GM19467 (cell line): Measurements from ENCODE around the gene ATG5.
"Not testable (repeated sequence)": the region's sequence is repeated elsewhere in the genome, so short reads cannot be mapped to it uniquely, and the experiment has no call there.

Experiments
- ATAC-seq: cut with Tn5 transposase; IDR thresholded peaks from one replicate; pipeline ENCODE4 v1.9.1; 2021; ENCODE audit warnings: mild to moderate bottlenecking, moderate library complexity; ENCODE audit not compliant: unreplicated experiment

The ATG5 gene

DNA sequence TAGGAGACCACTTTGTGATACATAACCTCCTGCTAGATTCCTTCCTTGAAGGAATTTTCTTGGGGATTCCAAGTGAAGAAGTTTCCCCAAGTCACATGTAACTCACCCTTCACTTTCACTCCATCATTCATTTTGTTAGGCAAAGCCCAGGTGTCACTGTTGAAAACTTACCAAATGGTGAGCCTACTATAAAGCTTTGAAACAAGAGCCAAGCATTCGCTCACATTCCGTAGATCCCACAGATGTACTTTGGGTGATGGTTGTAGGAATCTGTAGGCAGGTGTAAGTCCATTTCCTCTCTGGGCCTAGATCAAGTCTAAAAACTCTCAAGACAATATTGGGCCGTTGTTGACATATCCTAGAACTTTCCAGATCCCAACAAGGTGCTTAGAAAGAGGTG lies 165.4 kb downstream of the ATG5 start:
- ATAC-seq: no peak

DNA sequence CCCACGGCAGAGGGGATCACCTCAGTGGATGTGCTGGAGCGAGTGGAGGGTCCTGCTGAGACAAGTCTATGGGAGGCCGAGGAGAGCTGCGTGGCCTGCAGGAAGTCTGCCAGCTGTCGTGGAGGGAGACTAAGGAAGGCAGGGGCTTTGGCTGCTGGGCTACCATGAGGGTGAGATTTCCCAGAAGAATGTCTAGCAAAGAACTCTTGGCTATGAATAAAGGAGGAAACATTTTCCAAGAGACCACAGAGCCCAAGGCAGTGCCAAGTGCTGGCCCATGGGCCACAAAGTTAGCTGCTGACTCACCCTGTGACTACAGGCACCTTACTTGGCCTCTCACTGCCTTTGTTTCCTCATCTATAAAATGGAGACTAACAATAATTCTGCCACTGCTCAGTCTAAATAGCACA lies 166.0 kb downstream of the ATG5 start:
- ATAC-seq: no peak

DNA sequence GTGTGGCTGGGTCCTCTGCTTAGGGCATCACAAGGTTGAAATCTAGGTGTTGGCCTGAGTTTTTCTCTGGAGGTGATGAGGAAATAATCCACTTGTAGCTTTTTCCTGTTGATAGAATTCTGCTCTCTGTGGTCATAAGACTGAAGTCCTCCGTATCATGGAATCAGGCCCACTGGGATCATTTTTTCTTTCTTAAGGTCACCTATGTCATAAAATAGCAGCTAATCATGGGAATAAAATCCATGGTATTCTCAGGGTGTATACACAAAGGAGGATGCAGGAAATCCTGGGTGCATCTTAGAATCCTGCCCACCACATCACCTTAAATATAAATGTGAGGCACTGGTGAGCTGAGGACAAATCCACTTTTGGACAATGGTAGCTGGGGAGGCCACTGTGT lies 166.7 kb downstream of the ATG5 start:
- no peak for ATAC-seq

DNA sequence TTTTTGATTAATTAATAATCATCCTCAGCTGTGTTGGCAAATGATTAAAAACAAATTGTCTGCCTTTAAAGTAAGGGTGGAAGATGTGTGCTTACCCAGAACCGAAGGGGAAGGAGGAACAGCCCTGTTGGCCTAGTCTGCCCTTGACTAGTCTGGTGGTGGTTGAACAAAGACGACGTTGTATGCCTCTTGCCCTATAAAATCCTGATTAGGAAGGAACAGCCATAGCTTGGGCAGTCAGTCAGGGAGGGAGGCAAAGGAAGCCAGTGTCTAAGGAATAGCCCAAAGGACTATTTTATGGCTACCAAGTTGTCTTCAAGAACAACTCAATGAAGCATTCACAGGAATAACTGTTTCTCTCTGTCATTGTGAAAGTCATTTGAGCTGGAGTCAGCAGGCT lies 168.7 kb downstream of the ATG5 start:
- ATAC-seq: no peak

DNA sequence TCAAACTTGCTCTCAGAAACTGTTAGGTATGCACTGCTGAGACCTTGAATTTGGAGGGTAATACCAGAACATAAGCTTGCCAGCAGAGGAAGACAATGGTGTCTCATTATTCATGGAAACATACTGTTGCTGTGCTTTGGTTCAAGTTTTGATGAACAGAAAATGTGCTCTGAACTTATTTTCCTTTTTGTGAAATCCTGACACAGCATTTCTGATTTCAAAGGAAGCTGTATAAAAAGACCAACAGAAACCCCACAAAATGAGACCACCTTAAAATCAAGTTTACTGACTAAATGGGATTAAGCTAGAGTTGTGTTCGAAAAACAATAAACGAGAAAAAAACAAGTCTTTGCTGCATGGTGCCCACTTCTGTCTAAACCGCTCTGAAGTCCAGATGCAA lies 169.1 kb downstream of the ATG5 start:
- no peak for ATAC-seq

DNA sequence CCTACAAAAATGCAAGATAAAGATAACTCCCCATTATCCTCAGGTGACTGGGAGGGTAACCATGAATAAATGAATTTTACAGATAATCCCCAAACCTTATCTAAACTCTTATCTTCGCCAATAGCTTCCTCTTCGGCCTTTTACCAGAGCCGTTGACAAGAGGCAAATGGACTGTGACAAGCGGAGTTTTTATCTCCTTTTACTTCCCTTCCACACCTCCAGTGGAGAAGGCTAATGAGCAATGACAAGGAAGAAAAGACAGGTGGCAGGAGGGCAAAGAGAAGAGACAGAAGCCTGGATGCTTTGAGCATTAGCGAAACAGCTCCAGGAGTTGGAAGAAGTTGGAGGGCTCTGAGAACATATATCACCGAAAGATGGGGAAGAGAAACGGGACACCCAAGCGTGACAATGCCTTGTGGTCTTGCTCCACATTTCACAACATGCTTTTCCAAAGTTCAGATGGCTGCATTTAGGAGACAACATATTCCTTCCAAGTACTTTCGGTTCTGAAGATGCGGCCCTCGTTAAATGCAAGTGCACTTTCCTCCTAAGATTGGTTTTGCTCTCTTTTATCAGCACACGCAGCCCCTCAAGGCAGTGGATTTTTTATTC lies 170.2 kb downstream of the ATG5 start:
- no peak for ATAC-seq

DNA sequence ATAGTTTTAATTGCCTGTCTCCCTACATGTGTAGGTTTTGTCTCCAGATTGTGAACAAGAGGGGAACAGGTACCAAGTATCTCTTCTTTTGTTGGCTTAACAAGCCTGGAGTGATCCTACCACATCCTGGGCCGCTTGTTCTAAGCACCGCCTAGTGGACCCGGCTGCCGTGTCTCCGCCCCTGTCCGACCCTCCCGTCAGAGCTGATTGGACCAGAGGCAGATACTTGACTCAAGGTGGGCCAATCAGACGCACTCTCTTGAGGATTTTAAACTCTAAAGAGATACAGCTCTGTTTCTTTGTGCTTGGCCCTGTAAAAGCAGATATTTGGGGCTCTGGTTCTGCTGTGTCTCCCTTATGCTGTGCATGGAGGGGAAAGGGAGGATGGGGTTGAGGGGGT lies 171.2 kb downstream of the ATG5 start:
- no peak for ATAC-seq

DNA sequence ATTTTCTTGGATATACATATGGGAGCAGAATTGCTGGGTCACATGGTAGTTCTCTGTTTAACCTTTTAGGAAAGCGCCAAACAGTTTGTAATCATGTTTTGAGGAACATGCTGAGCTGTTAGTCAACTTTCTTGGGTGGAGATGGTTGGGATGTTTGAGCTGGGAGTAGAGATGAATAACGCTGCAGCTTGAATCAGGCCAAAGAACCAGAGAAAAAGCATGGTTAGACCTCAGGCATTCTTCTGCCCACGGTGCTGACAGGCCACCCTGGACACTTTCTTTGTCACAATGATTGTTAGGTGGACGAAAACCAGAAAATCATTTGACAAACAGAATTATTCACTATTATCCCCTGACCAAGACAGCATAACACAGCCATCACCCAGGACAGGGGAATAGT lies 172.6 kb downstream of the ATG5 start:
- no peak for ATAC-seq

DNA sequence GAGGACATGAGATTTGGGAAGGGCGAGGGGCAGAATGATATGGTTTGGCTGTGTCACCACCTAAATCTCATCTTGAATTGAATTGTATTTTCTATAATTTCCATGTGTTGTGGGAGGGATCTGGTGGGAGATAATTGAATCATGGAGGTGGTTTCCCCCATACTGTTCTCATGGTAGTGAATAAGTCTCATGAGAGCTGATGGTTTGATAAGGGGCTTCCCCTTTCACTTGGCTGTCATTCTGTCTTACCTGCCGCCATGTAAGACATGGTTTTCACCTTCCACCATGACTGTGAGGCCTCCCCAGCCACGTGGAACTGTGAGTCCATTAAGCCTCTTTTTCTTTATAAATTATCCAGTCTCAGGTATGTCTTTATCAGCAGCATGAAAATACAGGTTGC lies 173.1 kb downstream of the ATG5 start:
- ATAC-seq: not testable (repeated sequence)

DNA sequence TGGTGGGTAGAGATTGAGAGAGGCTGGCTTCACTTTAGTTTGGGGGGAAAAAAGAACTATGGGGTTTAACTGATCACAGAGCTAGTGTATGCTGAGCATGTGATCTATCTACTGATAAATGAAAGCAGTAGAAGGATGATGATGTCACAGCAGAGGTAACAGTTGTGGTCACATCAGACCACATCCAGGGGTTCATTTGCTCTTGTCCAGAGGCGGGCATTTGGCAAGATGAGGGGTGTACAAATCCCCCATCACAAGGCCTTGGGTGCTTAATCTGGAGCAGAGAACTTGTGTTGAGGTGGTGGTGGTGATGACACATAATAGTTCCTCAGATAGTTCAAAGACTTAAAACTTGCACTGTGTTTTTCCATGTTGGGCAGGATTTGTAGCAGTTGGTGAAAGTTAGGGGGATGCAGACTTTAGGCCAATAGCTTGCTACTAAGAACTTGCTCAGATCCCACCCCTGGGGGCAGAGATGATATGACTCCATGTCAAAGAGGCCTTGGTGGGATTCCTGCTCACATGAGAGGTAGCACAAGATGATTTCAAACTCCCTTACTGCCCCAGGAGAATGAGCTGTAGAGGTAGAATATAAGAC lies 176.0 kb downstream of the ATG5 start:
- ATAC-seq: no peak

DNA sequence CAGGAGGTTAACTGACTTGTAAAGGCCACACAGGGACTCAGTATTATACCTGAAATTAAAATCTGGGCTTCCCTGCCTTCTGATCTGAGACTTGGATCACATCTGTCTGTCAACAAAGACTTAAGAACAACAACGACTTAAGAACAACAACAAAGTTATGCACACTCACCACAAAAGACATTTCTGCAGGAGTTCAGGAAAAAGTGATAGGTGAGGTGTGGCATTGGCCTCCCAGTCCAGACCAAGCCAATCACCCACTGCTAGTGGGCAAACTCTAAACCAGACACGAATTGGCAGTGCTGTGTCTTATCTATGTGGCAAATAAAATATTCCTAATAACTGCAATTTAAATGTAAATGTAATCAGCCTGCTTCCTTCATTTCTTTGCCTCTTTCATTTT lies 178.1 kb downstream of the ATG5 start:
- ATAC-seq: no peak

DNA sequence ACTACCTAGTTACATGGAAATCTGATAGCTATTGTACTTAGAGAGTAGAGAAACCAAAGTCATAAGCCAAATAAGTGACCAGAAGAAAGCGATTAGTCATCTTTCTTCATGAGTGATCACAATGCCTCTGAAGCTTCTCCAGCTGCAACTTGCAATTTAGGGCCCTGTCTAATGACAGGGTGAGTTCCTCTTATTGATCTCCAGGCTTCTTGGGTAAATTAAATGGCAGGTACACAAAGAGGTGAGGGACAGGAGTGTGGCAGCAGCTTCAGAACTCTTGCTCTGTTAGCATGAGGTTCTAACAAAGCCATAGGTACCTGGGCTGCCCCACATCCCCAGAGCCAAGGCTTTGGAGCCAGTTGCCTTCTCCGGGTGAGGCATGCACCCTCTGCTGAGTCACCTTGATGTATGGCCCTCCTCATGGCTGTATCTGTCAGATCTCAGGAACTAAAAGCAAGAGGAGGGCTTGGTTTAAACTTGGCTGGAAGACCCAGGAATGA lies 178.7 kb downstream of the ATG5 start:
- no peak for ATAC-seq

DNA sequence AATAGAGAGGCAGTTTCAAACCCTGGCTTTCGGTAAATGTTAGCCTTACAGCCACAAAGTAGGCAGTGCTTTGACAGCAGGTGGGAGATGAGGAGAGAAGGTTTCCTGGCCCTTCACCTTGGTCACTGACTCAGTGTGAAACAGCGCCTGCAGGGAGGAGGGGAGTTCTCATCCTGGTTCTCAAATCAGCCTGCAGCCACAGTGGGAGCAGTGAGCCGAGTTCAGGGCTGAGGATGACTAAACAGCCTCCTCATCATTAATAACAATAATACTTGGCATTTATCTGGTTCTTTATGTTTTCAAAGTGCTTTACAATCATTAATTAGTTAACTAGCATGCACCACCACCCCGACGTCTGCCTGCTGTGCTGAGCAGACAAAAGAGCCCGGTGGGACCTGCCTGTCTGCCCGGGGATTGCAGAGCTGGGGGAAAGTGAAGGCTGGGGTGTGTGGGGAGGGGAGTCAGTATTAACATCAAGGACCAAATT lies 179.8 kb downstream of the ATG5 start:
- peak; percentile 31 for ATAC-seq

DNA sequence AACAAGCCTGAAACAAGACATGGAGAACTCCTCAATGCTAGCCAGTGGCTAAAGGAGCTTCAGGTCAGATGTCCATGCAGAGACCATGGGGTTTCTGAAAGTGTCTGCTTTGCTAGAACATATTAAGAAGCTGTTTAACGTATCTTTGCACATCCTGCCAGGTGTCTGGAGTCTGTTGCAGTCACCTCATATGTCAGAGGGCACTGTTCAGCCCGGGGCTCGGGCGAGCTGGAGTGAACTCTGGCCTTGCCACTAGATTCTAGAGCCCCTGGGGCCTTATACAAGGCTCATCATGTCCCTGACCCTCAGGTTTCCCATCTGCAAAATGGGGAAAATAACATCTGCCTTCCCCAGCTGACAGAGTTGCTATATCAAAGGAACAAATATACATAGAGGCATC lies 180.4 kb downstream of the ATG5 start:
- no peak for ATAC-seq

DNA sequence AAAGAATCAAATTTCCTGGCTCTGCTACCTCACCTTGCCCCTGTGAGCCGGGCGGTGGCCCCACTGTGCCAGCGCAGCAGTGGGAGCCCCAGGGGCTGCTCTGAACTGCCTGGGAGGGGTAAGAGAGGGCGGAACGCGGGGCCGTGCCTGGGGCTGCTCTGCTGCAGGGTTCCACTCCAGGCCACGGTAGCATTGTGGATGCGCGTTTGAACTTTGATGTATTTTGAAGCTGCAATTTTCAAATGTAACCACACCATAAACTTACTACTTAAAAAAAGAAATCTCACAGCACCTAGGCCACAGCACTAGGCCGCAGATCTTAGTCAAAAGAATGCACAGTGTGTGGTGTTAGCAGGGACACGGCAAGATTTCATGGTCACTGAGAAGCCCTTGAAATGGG lies 181.9 kb downstream of the ATG5 start:
- no peak for ATAC-seq

DNA sequence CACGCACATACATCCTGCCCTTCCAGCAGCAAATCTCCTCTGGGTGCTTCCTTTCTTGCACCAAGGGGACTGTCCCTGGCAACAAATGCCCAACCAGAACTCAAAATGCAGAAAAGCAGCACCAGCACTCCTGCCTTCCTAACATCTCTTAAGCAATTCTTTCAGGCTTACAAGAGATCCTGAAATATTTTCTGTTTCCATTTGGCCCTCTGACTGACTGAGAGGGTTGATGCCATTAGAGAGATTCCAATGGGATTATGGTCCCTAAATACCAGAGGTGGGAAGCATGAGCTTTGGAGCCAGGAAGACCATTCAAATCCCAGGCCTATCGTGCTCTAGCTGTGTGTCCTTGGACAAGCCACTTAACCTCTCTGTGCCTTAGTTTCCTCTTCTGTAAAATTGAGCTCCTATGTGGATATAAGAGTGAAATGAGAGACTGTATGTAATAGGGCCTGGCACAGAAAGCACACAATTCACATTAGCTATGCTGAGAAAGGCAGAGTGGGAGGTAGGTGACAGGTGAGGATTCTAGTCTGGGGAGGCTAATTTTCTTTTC lies 182.6 kb downstream of the ATG5 start:
- ATAC-seq: no peak

DNA sequence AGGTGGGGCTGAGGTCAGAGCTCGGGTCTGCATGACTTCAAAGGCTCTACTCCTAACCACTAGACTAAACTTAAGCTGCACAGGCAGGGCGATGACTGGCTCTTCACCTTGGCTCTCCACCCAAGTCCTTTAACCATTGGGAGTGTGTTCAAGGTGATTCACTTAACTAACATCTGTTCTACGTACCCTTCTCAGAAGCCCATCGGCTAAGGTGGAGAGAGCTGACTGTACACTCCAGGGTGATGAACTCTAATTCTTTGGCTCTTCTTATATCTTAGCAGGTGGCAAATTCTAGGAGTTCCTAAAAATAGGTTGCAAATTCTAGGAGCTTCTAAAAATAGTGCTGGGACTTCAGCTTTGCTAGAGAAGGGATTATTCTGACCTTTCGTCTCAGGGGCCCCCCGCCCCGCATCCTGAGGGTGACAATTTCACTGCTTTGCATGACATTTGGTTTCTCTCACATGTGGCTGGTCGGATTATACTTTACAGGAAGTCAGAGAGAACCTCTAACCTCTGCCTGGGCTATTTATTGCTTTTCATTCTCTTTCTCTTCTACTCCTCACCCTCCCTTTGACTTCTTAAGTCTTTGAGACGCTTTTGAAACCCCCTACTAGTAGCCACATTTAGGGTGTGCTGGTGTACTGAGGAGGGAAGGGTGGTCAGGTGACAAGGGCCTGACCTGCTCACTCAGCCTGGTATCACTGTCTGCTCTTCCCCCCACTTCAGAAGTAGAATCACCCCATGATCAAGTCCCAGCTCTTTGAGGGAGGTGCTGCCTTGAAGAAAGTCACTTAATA lies 183.9 kb downstream of the ATG5 start:
- ATAC-seq: peak; percentile 76

DNA sequence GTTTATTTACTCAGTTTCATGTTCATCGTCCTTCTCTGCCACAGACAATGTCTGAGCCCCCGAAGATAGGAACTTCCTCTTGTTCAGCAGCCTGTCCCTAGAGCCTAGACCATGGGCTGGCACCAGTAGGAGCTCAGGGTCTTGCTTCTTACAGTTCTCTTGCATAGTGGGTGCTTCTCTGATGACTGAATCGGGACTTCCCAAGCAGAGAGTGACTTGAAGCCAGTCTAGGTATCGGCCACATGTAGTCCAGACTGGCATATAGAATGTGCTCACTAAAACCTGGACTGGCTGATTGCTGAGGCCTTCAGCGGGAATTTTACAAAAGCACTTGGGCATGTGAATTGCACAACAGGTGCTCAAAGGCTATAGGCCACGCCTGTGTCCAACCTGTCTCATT lies 187.4 kb downstream of the ATG5 start:
- no peak for ATAC-seq

DNA sequence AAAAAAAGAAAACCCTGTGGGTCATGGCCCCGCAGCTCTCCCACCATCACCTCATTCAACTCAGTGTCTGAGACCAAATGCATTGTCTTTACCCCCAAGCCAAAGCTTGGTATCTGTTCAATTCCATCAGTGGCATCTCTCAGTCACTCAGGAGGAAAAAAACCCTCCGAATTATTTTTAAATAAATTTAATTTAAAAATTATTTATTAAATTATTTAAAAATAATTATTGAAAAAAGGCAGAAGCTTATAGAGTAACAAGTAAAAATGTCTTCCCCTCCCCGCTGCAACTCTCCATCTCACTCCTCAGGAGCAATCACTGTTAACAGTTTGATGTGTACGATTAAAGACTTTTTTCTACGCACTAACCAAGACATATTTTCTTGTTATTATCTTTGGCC lies 188.7 kb downstream of the ATG5 start:
- ATAC-seq: no peak

DNA sequence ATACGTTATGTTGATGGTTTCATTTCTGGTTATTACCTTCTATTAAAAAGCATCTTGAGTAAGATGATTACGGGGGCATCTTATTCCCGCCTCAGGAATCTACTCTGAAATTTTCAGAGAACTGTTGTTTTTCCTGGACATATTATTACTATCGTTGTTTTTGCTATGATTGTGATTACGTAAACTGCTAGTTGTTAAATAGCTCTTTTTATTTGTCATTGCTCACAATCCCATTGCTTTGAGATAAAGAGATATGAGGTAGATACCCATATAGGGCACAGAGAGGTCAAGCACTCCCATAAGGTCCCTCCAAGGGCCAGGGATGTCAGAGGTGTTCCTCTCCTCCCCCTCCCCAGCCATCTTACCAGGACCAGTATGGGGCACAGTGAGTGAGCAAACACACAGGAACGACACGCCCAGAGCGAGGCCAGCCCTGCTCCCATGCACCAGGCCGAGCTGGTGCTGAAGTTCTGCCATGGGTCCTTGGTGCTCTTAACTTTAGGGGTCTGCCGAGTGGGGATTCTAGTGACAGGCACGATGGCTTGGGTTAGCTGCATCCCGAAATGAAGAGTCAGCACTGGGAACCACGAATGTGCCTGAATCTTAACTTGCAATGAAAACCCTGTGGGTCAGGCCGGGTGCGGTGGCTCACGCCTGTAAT lies 189.5 kb downstream of the ATG5 start:
- ATAC-seq: no peak
